ENCODE measurements around the gene NECTIN1. TPM values are rescaled to one million over a fixed set of nuclear protein-coding genes. Genes with fewer than 3 reads are reported as not detected.

Gene NECTIN1
- total RNA-seq, 1 donor from 2014 or later, result 36.7 TPM

- Mint-ChIP-seq H3K4me1 (no peaks in the 10 kb centered on the region), H3K4me3 (no peak overlapping the region), H3K27ac (no peak overlapping the region), H3K9me3 (no peaks in the 10 kb centered on the region), H3K27me3 (peaks cover 3% of the 10 kb centered on the region), H3K36me3 (ENCODE audit: low read depth) (no peaks in the 10 kb centered on the region)
- no peak for DNase-seq
- CTCF ChIA-PET, result no interaction called here
- intact Hi-C loops (cut with micrococcal nuclease), result no loop called here
- ATAC-seq (ENCODE audit: low read depth), result no peak
- POLR2A ChIA-PET, result no interaction called here
- TF ChIP-seq CTCF (IDR thresholded peaks at IDR 0.05), result no peak
Observed at GRCh38 chr11:119687373-119688046, 41.5 kb downstream of the NECTIN1 start.

GRCh38 chr11:119686177-119686882 lies 42.7 kb downstream of the NECTIN1 start:
- H3K27ac Mint-ChIP-seq, result no peak overlapping the region
- H3K4me3 Mint-ChIP-seq, result no peak overlapping the region
- ATAC-seq (ENCODE audit: low read depth) (no peak), DNase-seq (no peak)
- ChIA-PET POLR2A (no interaction called here), CTCF (interaction anchor here (1.3 kb wide), 1 partner anchor 13 kb away, joined by 4 read pairs; no protein-coding TSS in a partner anchor)
- no peaks in the 10 kb centered on the region for H3K36me3 Mint-ChIP-seq (ENCODE audit: low read depth)
- TF ChIP-seq CTCF (IDR thresholded peaks at IDR 0.05), result no peak
- H3K9me3 Mint-ChIP-seq, result no peaks in the 10 kb centered on the region
- H3K27me3 Mint-ChIP-seq, result peaks cover 3% of the 10 kb centered on the region
- intact Hi-C loops (cut with micrococcal nuclease), result no loop called here
- no peaks in the 10 kb centered on the region for H3K4me1 Mint-ChIP-seq

GRCh38 chr11:119685111-119685746 lies 43.8 kb downstream of the NECTIN1 start:
- Mint-ChIP-seq H3K27ac (no peak overlapping the region), H3K27me3 (peaks cover 3% of the 10 kb centered on the region), H3K36me3 (ENCODE audit: low read depth) (no peaks in the 10 kb centered on the region), H3K4me3 (no peak overlapping the region), H3K4me1 (no peaks in the 10 kb centered on the region), H3K9me3 (no peaks in the 10 kb centered on the region)
- intact Hi-C loops (cut with micrococcal nuclease), result no loop called here
- ATAC-seq (ENCODE audit: low read depth) (no peak), DNase-seq (no peak)
- no peak for TF ChIP-seq CTCF (IDR thresholded peaks at IDR 0.05)
- CTCF ChIA-PET, result interaction anchor here (1.3 kb wide), 1 partner anchor 12 kb away, joined by 4 read pairs; no protein-coding TSS in a partner anchor
- POLR2A ChIA-PET, result no interaction called here

- DNase-seq (no peak), ATAC-seq (ENCODE audit: low read depth) (no peak)
- ChIA-PET CTCF (interaction anchor here (0.9 kb wide), 1 partner anchor 45 kb away, joined by 4 read pairs; the partner anchor contains the start of gene NECTIN1), POLR2A (interaction anchor here (1.0 kb wide), 1 partner anchor 10 kb away, joined by 3 read pairs; no protein-coding TSS in a partner anchor)
- peaks cover 3% of the 10 kb centered on the region for H3K27me3 Mint-ChIP-seq
- TF ChIP-seq CTCF (IDR thresholded peaks at IDR 0.05), result no peak
- intact Hi-C loops (cut with micrococcal nuclease), result no loop called here
- no peaks in the 10 kb centered on the region for H3K4me1 Mint-ChIP-seq
- no peaks in the 10 kb centered on the region for H3K36me3 Mint-ChIP-seq (ENCODE audit: low read depth)
- H3K27ac Mint-ChIP-seq, result no peak overlapping the region
- no peak overlapping the region for H3K4me3 Mint-ChIP-seq
- H3K9me3 Mint-ChIP-seq, result no peaks in the 10 kb centered on the region
Observed at GRCh38 chr11:119684361-119685110, 44.5 kb downstream of the NECTIN1 start.

Data from activated B cell treated with CpG ODN at 0.5 μM for 24 hours (primary cell).